ENCODE measurements around the gene WNT11.

WNT11 gene

DNA sequence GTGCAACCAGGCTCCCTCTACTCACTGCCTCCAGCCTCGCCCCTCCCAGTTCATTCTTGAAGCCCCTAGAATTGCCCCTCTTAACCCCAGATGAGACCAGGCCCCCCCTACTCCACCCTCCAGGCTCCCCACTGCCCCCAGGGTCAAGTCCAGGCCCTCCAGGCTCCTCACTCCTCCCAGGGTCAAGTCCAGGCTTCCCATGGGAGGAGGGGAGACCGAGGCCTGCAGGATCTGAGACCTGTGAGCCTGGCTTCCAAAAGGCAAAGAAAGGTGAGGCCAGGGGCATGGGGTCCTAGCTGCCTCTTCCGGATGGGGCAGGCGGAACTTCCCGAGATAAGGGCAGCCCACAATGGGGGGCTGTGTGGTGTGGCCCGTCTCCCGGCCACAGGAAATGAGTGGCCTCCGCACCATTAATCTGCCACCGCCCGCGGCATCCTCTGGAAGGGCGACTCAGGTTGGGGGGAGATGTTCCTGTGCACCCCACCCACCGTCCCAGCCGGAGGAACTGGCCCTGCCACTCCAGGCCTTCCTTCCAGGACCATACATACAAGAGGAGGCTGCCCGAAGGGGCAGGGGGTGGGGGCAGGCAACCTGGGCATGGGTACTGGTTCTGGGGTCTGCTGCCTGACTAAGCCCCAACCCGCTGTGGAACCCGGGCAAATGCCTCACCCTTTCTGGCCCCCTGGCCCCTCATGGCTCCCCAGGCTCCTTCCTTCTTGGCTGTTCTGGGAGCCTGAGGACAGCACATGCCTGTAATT lies 35.1 kb upstream of the WNT11 start:
- Histone ChIP-seq H3K9ac (ENCODE audit: low read length) (no peak overlapping the region), H3K36me3 (ENCODE audit: control insufficient read depth, insufficient read depth, low read length) (no peaks in the 10 kb centered on the region), H3K4me1 (ENCODE audit: control insufficient read depth, low read depth, low read length) (no peaks in the 10 kb centered on the region), H4K8ac (ENCODE audit: low read depth, low read length) (no peak overlapping the region), H3K79me2 (ENCODE audit: control insufficient read depth, insufficient read depth, low read length) (no peaks in the 10 kb centered on the region), H4K5ac (ENCODE audit: low read length) (no peak overlapping the region), H3K18ac (ENCODE audit: low read length) (no peak overlapping the region), H3K27ac (ENCODE audit: low read depth, low read length) (no peak overlapping the region), H3K23ac (ENCODE audit: low read length) (no peak overlapping the region), H2BK5ac (ENCODE audit: low read length) (no peak overlapping the region), H2AK5ac (ENCODE audit: low read length) (no peak overlapping the region), H3K4me2 (ENCODE audit: low read length) (no peak overlapping the region), H2BK120ac (ENCODE audit: low read depth, low read length) (no peak overlapping the region), H3K4me3 (ENCODE audit: low read length) (no peak overlapping the region), H2BK15ac (replicated peaks; ENCODE audit: low read depth) (no peak overlapping the region), H3K56ac (ENCODE audit: low read length) (no peak overlapping the region), H3K27me3 (ENCODE audit: insufficient read depth, low read length, poor library complexity) (no peaks in the 10 kb centered on the region), H3K4ac (ENCODE audit: low read depth, low read length) (no peak overlapping the region), H3K79me1 (ENCODE audit: low read length) (no peaks in the 10 kb centered on the region)
- no CpG with 5 or more reads among the region's 17 CpGs for WGBS (ENCODE audit: extremely low coverage, insufficient coverage, low lambda C conversion rate)
- DNase-seq, result no peak

DNA sequence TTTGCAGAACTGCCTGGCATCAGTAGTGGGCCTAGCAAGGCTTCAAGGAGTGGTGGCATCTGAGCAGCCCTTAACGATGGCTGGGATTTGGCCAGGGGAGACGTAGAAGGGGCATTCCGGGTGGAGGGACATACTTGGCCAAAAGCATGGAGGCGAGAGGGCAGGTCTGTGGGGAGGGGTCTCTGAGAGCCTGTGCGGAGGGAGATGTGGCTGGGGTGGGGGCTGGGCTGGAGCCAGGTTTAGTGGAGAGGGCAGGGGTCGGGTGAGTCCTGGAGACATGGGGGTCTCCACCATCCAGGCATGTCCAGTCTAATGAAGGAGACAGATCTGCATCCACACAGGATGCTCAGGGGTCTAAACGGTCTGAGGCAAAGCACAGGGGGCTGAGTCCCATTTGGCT lies 34.4 kb upstream of the WNT11 start:
- Histone ChIP-seq H2AK5ac (ENCODE audit: low read length) (no peak overlapping the region), H3K36me3 (ENCODE audit: control insufficient read depth, insufficient read depth, low read length) (no peaks in the 10 kb centered on the region), H4K8ac (ENCODE audit: low read depth, low read length) (no peak overlapping the region), H3K27me3 (ENCODE audit: insufficient read depth, low read length, poor library complexity) (no peaks in the 10 kb centered on the region), H3K4me2 (ENCODE audit: low read length) (no peak overlapping the region), H3K4me3 (ENCODE audit: low read length) (no peak overlapping the region), H3K79me2 (ENCODE audit: control insufficient read depth, insufficient read depth, low read length) (no peaks in the 10 kb centered on the region), H2BK120ac (ENCODE audit: low read depth, low read length) (no peak overlapping the region), H3K23ac (ENCODE audit: low read length) (no peak overlapping the region), H3K9ac (ENCODE audit: low read length) (no peak overlapping the region), H2BK15ac (replicated peaks; ENCODE audit: low read depth) (no peak overlapping the region), H2BK5ac (ENCODE audit: low read length) (no peak overlapping the region), H3K79me1 (ENCODE audit: low read length) (no peaks in the 10 kb centered on the region), H3K4me1 (ENCODE audit: control insufficient read depth, low read depth, low read length) (no peaks in the 10 kb centered on the region), H4K5ac (ENCODE audit: low read length) (no peak overlapping the region), H3K4ac (ENCODE audit: low read depth, low read length) (no peak overlapping the region), H3K18ac (ENCODE audit: low read length) (no peak overlapping the region), H3K56ac (ENCODE audit: low read length) (no peak overlapping the region), H3K27ac (ENCODE audit: low read depth, low read length) (no peak overlapping the region)
- no CpG with 5 or more reads among the region's 7 CpGs for WGBS (ENCODE audit: extremely low coverage, insufficient coverage, low lambda C conversion rate)
- DNase-seq, result no peak

GRCh38 chr11:76240161-76240540 lies 33.8 kb upstream of the WNT11 start:
- no peak for DNase-seq
- Histone ChIP-seq H2BK5ac (ENCODE audit: low read length) (no peak overlapping the region), H3K18ac (ENCODE audit: low read length) (no peak overlapping the region), H3K27ac (ENCODE audit: low read depth, low read length) (no peak overlapping the region), H2BK15ac (replicated peaks; ENCODE audit: low read depth) (no peak overlapping the region), H3K79me1 (ENCODE audit: low read length) (no peaks in the 10 kb centered on the region), H3K56ac (ENCODE audit: low read length) (no peak overlapping the region), H3K27me3 (ENCODE audit: insufficient read depth, low read length, poor library complexity) (no peaks in the 10 kb centered on the region), H3K4me2 (ENCODE audit: low read length) (no peak overlapping the region), H3K9ac (ENCODE audit: low read length) (no peak overlapping the region), H3K4me3 (ENCODE audit: low read length) (no peak overlapping the region), H4K8ac (ENCODE audit: low read depth, low read length) (no peak overlapping the region), H3K4ac (ENCODE audit: low read depth, low read length) (no peak overlapping the region), H3K4me1 (ENCODE audit: control insufficient read depth, low read depth, low read length) (no peaks in the 10 kb centered on the region), H4K5ac (ENCODE audit: low read length) (no peak overlapping the region), H2BK120ac (ENCODE audit: low read depth, low read length) (no peak overlapping the region), H3K23ac (ENCODE audit: low read length) (no peak overlapping the region), H3K36me3 (ENCODE audit: control insufficient read depth, insufficient read depth, low read length) (no peaks in the 10 kb centered on the region), H3K79me2 (ENCODE audit: control insufficient read depth, insufficient read depth, low read length) (no peaks in the 10 kb centered on the region), H2AK5ac (ENCODE audit: low read length) (no peak overlapping the region)
- no CpG with 5 or more reads among the region's 7 CpGs for WGBS (ENCODE audit: extremely low coverage, insufficient coverage, low lambda C conversion rate)

GRCh38 chr11:76239483-76240160 lies 33.3 kb upstream of the WNT11 start:
- no peak for DNase-seq
- H3K79me1 ChIP-seq (ENCODE audit: low read length), result no peaks in the 10 kb centered on the region
- WGBS (ENCODE audit: extremely low coverage, insufficient coverage, low lambda C conversion rate), result no CpG with 5 or more reads among the region's 11 CpGs
- H3K56ac ChIP-seq (ENCODE audit: low read length), result no peak overlapping the region
- no peak overlapping the region for H3K4ac ChIP-seq (ENCODE audit: low read depth, low read length)
- no peak overlapping the region for H2BK120ac ChIP-seq (ENCODE audit: low read depth, low read length)
- H2BK5ac ChIP-seq (ENCODE audit: low read length), result no peak overlapping the region
- no peak overlapping the region for H3K27ac ChIP-seq (ENCODE audit: low read depth, low read length)
- no peaks in the 10 kb centered on the region for H3K27me3 ChIP-seq (ENCODE audit: insufficient read depth, low read length, poor library complexity)
- no peaks in the 10 kb centered on the region for H3K36me3 ChIP-seq (ENCODE audit: control insufficient read depth, insufficient read depth, low read length)
- H3K18ac ChIP-seq (ENCODE audit: low read length), result no peak overlapping the region
- no peak overlapping the region for H2BK15ac ChIP-seq (replicated peaks; ENCODE audit: low read depth)
- no peak overlapping the region for H2AK5ac ChIP-seq (ENCODE audit: low read length)
- no peak overlapping the region for H4K8ac ChIP-seq (ENCODE audit: low read depth, low read length)
- H3K23ac ChIP-seq (ENCODE audit: low read length), result no peak overlapping the region
- H3K4me1 ChIP-seq (ENCODE audit: control insufficient read depth, low read depth, low read length), result no peaks in the 10 kb centered on the region
- no peaks in the 10 kb centered on the region for H3K79me2 ChIP-seq (ENCODE audit: control insufficient read depth, insufficient read depth, low read length)
- no peak overlapping the region for H3K4me2 ChIP-seq (ENCODE audit: low read length)
- H3K4me3 ChIP-seq (ENCODE audit: low read length), result no peak overlapping the region
- no peak overlapping the region for H4K5ac ChIP-seq (ENCODE audit: low read length)
- no peak overlapping the region for H3K9ac ChIP-seq (ENCODE audit: low read length)

- H4K5ac ChIP-seq (ENCODE audit: low read length), result no peak overlapping the region
- H3K4me1 ChIP-seq (ENCODE audit: control insufficient read depth, low read depth, low read length), result no peaks in the 10 kb centered on the region
- no peak overlapping the region for H2BK15ac ChIP-seq (replicated peaks; ENCODE audit: low read depth)
- no peak overlapping the region for H3K18ac ChIP-seq (ENCODE audit: low read length)
- no peak overlapping the region for H2BK5ac ChIP-seq (ENCODE audit: low read length)
- H4K8ac ChIP-seq (ENCODE audit: low read depth, low read length), result no peak overlapping the region
- no peaks in the 10 kb centered on the region for H3K79me1 ChIP-seq (ENCODE audit: low read length)
- no peak overlapping the region for H3K4ac ChIP-seq (ENCODE audit: low read depth, low read length)
- peak; percentile 27 for DNase-seq
- no peaks in the 10 kb centered on the region for H3K36me3 ChIP-seq (ENCODE audit: control insufficient read depth, insufficient read depth, low read length)
- no CpG with 5 or more reads among the region's 6 CpGs for WGBS (ENCODE audit: extremely low coverage, insufficient coverage, low lambda C conversion rate)
- H3K4me3 ChIP-seq (ENCODE audit: low read length), result no peak overlapping the region
- H3K9ac ChIP-seq (ENCODE audit: low read length), result no peak overlapping the region
- no peak overlapping the region for H3K23ac ChIP-seq (ENCODE audit: low read length)
- no peak overlapping the region for H3K27ac ChIP-seq (ENCODE audit: low read depth, low read length)
- no peak overlapping the region for H2BK120ac ChIP-seq (ENCODE audit: low read depth, low read length)
- H3K4me2 ChIP-seq (ENCODE audit: low read length), result no peak overlapping the region
- H2AK5ac ChIP-seq (ENCODE audit: low read length), result no peak overlapping the region
- no peaks in the 10 kb centered on the region for H3K79me2 ChIP-seq (ENCODE audit: control insufficient read depth, insufficient read depth, low read length)
- no peaks in the 10 kb centered on the region for H3K27me3 ChIP-seq (ENCODE audit: insufficient read depth, low read length, poor library complexity)
- no peak overlapping the region for H3K56ac ChIP-seq (ENCODE audit: low read length)
These were observed 32.2 kb upstream of the WNT11 start for GRCh38 chr11:76238551-76238950.

DNA sequence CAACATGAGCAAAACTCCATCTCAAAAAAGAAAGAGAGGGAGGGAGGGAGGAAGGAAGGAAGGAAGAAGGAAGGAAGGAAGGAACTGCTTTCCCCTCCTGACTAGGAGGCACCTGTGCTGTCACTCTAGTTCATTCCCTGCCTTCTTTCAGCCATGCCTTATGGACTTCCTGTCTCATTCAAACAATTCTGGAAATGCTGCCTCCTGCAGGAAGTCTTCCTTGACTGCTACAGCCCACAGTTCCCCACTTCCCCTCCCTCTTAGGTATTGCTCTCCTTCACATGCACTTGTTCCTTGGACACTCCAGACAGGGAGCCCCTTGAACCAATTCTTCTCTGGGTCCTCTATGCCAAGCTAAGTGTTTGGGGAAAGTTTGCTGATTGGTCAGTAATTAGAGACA lies 31.6 kb upstream of the WNT11 start:
- H3K4me3 ChIP-seq (ENCODE audit: low read length), result no peak overlapping the region
- H4K5ac ChIP-seq (ENCODE audit: low read length), result no peak overlapping the region
- peak; percentile 82 for DNase-seq
- H2BK120ac ChIP-seq (ENCODE audit: low read depth, low read length), result no peak overlapping the region
- no peaks in the 10 kb centered on the region for H3K79me2 ChIP-seq (ENCODE audit: control insufficient read depth, insufficient read depth, low read length)
- no peaks in the 10 kb centered on the region for H3K36me3 ChIP-seq (ENCODE audit: control insufficient read depth, insufficient read depth, low read length)
- no peak overlapping the region for H2BK15ac ChIP-seq (replicated peaks; ENCODE audit: low read depth)
- H4K8ac ChIP-seq (ENCODE audit: low read depth, low read length), result no peak overlapping the region
- no peak overlapping the region for H3K4me2 ChIP-seq (ENCODE audit: low read length)
- no peak overlapping the region for H3K27ac ChIP-seq (ENCODE audit: low read depth, low read length)
- no peak overlapping the region for H3K9ac ChIP-seq (ENCODE audit: low read length)
- H3K4ac ChIP-seq (ENCODE audit: low read depth, low read length), result no peak overlapping the region
- no peaks in the 10 kb centered on the region for H3K79me1 ChIP-seq (ENCODE audit: low read length)
- no peak overlapping the region for H3K56ac ChIP-seq (ENCODE audit: low read length)
- no peak overlapping the region for H2BK5ac ChIP-seq (ENCODE audit: low read length)
- no peak overlapping the region for H3K18ac ChIP-seq (ENCODE audit: low read length)
- H2AK5ac ChIP-seq (ENCODE audit: low read length), result no peak overlapping the region
- no peaks in the 10 kb centered on the region for H3K27me3 ChIP-seq (ENCODE audit: insufficient read depth, low read length, poor library complexity)
- no peaks in the 10 kb centered on the region for H3K4me1 ChIP-seq (ENCODE audit: control insufficient read depth, low read depth, low read length)
- H3K23ac ChIP-seq (ENCODE audit: low read length), result no peak overlapping the region
